ENCODE measurements around the gene RUNX2.
"Not testable (repeated sequence)": the region's sequence is repeated elsewhere in the genome, so short reads cannot be mapped to it uniquely, and the experiment has no call there.

RUNX2 gene

GRCh38 chr6:45327956-45328522, at the start of gene RUNX2:
RUNX2 (plus strand) TSS chr6:45328330; CDS start chr6:45328727, 397 bp downstream.
- no peak for DNase-seq

- DNase-seq, result no peak
These were observed 49.8 kb upstream of the RUNX2 start for GRCh38 chr6:45278367-45278766.

GRCh38 chr6:45286707-45287106, 41.4 kb upstream of the RUNX2 start:
- not testable (repeated sequence) for DNase-seq

GRCh38 chr6:45289751-45290514, 38.2 kb upstream of the RUNX2 start:
- no peak for DNase-seq

GRCh38 chr6:45293306-45293705, 34.8 kb upstream of the RUNX2 start:
- DNase-seq, result no peak

- DNase-seq, result not testable (repeated sequence)
These were observed 33.9 kb upstream of the RUNX2 start for GRCh38 chr6:45294065-45294701.

GRCh38 chr6:45297320-45297719, 30.8 kb upstream of the RUNX2 start:
- DNase-seq, result no peak

- DNase-seq, result no peak
These were observed 29.0 kb upstream of the RUNX2 start for GRCh38 chr6:45299096-45299581.

- DNase-seq, result no peak
These were observed 27.4 kb upstream of the RUNX2 start for GRCh38 chr6:45300736-45301135.

- no peak for DNase-seq
These were observed 26.6 kb upstream of the RUNX2 start for GRCh38 chr6:45301348-45302142.

GRCh38 chr6:45302832-45303231, 25.3 kb upstream of the RUNX2 start:
- DNase-seq, result no peak

- DNase-seq, result no peak
These were observed 22.6 kb upstream of the RUNX2 start for GRCh38 chr6:45305546-45305945.

- DNase-seq, result no peak
These were observed 17.9 kb upstream of the RUNX2 start for GRCh38 chr6:45310118-45310788.

GRCh38 chr6:45314146-45314545, 14.0 kb upstream of the RUNX2 start:
- no peak for DNase-seq

GRCh38 chr6:45320349-45320748, 7.8 kb upstream of the RUNX2 start:
- DNase-seq, result no peak

- peak; percentile 39 for DNase-seq
These were observed 4.4 kb upstream of the RUNX2 start for GRCh38 chr6:45323656-45324224.

- DNase-seq, result no peak
These were observed 1.3 kb upstream of the RUNX2 start for GRCh38 chr6:45326698-45327417.

- DNase-seq, result no peak
These were observed 393 bp downstream of the RUNX2 start for GRCh38 chr6:45328523-45328922.

- DNase-seq, result no peak
These were observed 16.8 kb downstream of the RUNX2 start for GRCh38 chr6:45344900-45345299.

GRCh38 chr6:45350186-45350710, 22.1 kb downstream of the RUNX2 start:
- no peak for DNase-seq

GRCh38 chr6:45351076-45351475, 22.9 kb downstream of the RUNX2 start:
- no peak for DNase-seq

All from KG1 (cell line).